ENCODE results near the gene NRF1. TPM values are rescaled to one million over a fixed set of nuclear protein-coding genes. Genes with fewer than 3 reads are reported as not detected.
"Not testable (repeated sequence)": the region's sequence is repeated elsewhere in the genome, so short reads cannot be mapped to it uniquely, and the experiment has no call there.

NRF1 gene
- total RNA-seq, 1 experiment from 2014 or later = 25.9 TPM

DNA sequence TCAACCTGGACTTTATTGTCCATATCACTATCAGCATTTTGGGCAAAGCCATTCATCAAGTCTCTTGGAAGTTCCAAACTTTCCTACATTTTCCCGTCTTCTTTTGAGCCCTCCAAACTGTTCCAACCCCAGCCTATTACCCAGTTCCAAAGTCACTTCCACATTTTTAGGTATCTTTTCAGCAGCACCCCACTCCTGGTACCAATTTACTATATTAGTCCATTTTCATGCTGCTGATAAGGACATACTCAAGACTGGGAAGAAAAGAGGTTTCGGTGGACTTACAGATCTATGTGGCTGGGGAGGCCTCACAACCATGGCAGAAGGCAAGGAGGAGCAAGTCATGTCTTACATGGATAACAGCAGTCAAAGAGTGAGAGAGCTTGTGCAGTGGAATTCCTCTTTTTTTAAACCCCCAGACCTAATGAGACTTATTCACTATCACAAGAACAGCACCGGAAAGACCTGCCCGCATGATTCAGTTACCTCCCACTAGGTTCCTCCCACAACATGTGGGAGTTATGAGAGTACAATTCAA, 50.2 kb downstream of the NRF1 start:
- H3K4me3 ChIP-seq (replicated peaks in 1 of 2; ENCODE audit: low read depth in 1 of 2, low read length in 2 of 2) = no peak overlapping the region
- peaks cover 12 to 37% of the 10 kb centered on the region in 2 experiments; a peak in 3 of 4 replicates for H3K36me3 ChIP-seq (ENCODE audit: control insufficient read depth in 1 of 2, insufficient read depth in 2 of 2, low read length in 2 of 2)
- H4K20me1 ChIP-seq (ENCODE audit: insufficient read depth) = no peaks in the 10 kb centered on the region
- BruUV-seq (replicated peaks) = no TSS peak
- no peak overlapping the region for H3K9ac ChIP-seq (ENCODE audit: low read length)
- intact Hi-C loops (cut with micrococcal nuclease) = no loop called here
- no peaks in the 10 kb centered on the region for H3K9me2 ChIP-seq (ENCODE audit: insufficient read depth)
- ChIA-PET RAD21 (ENCODE audit: low non-redundant PET in 1 of 2, low total read pairs in 2 of 2, uncharacterized antibody in 2 of 2, unreplicated experiment in 2 of 2) (no interaction called here), CTCF (no interaction called here), POLR2A (no interaction called here)
- no peak overlapping the region for H3K4me2 ChIP-seq (ENCODE audit: low read length)
- no peak overlapping the region for H3K27ac ChIP-seq (ENCODE audit: low read depth, low read length)
- H3K4me1 ChIP-seq (ENCODE audit: control insufficient read depth in 1 of 2, insufficient read depth in 2 of 2, low read length in 2 of 2) = peaks cover 16 to 31% of the 10 kb centered on the region in 2 experiments
- DNase-seq (ENCODE audit: low read depth, low spot score) = no peak
- TF ChIP-seq POLR2AphosphoS5 (IDR thresholded peaks at IDR 0.05; ENCODE audit: low read depth, low read length) = no peak
- TF ChIP-seq ELF1 (IDR thresholded peaks at IDR 0.05; ENCODE audit: borderline replicate concordance, low read depth) = no peak
- TF ChIP-seq SP1 (IDR thresholded peaks at IDR 0.05; ENCODE audit: low read depth) = no peak
- no peak for TF ChIP-seq ATF3 (IDR thresholded peaks at IDR 0.05)
- TF ChIP-seq CBX3 (IDR thresholded peaks at IDR 0.05; ENCODE audit: low read depth) = peak; percentile 29; the same call in 1 of the 2 replicates
- peaks cover 3% of the 10 kb centered on the region in 2 experiments; a peak in 2 of 4 replicates for H3K9me3 ChIP-seq (ENCODE audit: control insufficient read depth in 1 of 2, insufficient read depth in 1 of 2, low read depth in 1 of 2, low read length in 2 of 2)
- H3K27me3 ChIP-seq (ENCODE audit: insufficient read depth, low read length) = no peaks in the 10 kb centered on the region
- ATAC-seq = no peak
- no peak overlapping the region for H2AFZ ChIP-seq (ENCODE audit: low read depth, low read length, poor library complexity, severe bottlenecking)
- peaks cover 35% of the 10 kb centered on the region for H3K79me2 ChIP-seq (ENCODE audit: insufficient read depth, low read length)

- RAD21 ChIA-PET (ENCODE audit: low non-redundant PET in 1 of 2, low total read pairs in 2 of 2, uncharacterized antibody in 2 of 2, unreplicated experiment in 2 of 2); intact Hi-C loops (cut with micrococcal nuclease); H3K27me3 ChIP-seq (ENCODE audit: insufficient read depth, low read length); H3K9me3 ChIP-seq (ENCODE audit: control insufficient read depth in 1 of 2, insufficient read depth in 1 of 2, low read depth in 1 of 2, low read length in 2 of 2); H3K9me2 ChIP-seq (ENCODE audit: insufficient read depth); H4K20me1 ChIP-seq (ENCODE audit: insufficient read depth); H3K4me2 ChIP-seq (ENCODE audit: low read length); H3K9ac ChIP-seq (ENCODE audit: low read length); POLR2A ChIA-PET; CTCF ChIA-PET; DNase-seq (ENCODE audit: low read depth, low spot score); H3K27ac ChIP-seq (ENCODE audit: low read depth, low read length); BruUV-seq (replicated peaks); ATAC-seq; H2AFZ ChIP-seq (ENCODE audit: low read depth, low read length, poor library complexity, severe bottlenecking); H3K4me3 ChIP-seq (replicated peaks in 1 of 2; ENCODE audit: low read depth in 1 of 2, low read length in 2 of 2): not testable (repeated sequence)
- Histone ChIP-seq H3K36me3 (ENCODE audit: control insufficient read depth in 1 of 2, insufficient read depth in 2 of 2, low read length in 2 of 2) (peaks cover 7 to 26% of the 10 kb centered on the region in 2 experiments; a peak in 3 of 4 replicates), H3K4me1 (ENCODE audit: control insufficient read depth in 1 of 2, insufficient read depth in 2 of 2, low read length in 2 of 2) (peaks cover 16 to 30% of the 10 kb centered on the region in 2 experiments), H3K79me2 (ENCODE audit: insufficient read depth, low read length) (peaks cover 26% of the 10 kb centered on the region)
These were observed 51.7 kb downstream of the NRF1 start for GRCh38 chr7:129663240-129663639.
